VCaP (cell line): Measurements from ENCODE around the gene OR4C46.
"Not testable (repeated sequence)": the region's sequence is repeated elsewhere in the genome, so short reads cannot be mapped to it uniquely, and the experiment has no call there.

Source experiments
- H3K27ac ChIP-seq: fragments of 450-650 bp; 2 replicates; pipeline ENCODE4 v1.5.1; 2017
- CTCF ChIP-seq: fragments of 450-650 bp; conservative IDR thresholded peaks from 2 replicates; pipeline ENCODE4 v1.5.1; 2017; ENCODE audit warnings: mild to moderate bottlenecking, moderate library complexity

OR4C46 gene

DNA sequence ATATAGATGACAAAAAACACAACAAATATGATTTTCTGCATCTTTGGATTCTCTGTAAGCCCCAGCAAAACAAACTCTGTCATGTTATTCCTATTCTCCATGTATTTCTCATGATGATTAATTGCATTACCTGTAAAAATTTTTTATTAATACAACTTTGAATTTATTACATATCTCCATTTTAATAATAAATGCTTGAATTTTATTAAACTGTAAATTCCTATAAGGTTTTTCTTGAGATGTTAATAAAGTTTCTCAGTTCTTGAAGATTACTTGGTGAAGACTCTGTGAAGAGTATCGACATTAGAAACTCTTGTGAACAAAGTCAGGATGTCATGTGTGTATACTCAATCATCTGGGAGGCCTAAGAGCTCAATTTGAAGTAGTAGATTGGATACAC lies at the start of gene OR4C46:
Gene OR4C46, minus strand, starts transcription at position 101 of the 400 bp plus-strand sequence. Its CDS starts 0 bp downstream, at position 101.
- H3K27ac ChIP-seq = no peak within 1 kb of the TSS
- TF ChIP-seq CTCF = no peak

DNA sequence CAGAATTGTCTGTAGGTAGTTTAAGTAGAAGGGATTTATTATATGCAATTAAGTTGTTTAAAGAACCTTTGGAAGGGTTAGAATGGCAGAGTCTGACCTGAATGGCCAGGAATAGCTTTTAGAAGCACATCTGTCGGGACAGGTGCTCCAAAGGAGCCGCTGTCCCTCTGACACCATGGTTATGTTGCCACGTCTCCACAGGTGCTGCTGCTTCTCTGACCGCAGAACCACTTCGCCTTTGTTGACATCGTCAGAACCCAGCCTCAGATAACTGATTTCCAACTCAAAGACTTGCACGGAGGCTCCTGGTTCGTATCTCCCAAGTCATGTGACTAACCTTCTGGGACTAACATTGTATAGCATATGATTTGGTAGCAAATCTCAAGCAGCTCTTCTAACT lies 41.8 kb upstream of the OR4C46 start:
- not testable (repeated sequence) for H3K27ac ChIP-seq

- H3K27ac ChIP-seq = not testable (repeated sequence)
Measured at GRCh38 chr11:54561439-54561838, 42.4 kb downstream of the OR4C46 start.

- TF ChIP-seq CTCF = no peak
- no peak overlapping the region for H3K27ac ChIP-seq
Measured at GRCh38 chr11:54558919-54559318, 44.9 kb downstream of the OR4C46 start.

DNA sequence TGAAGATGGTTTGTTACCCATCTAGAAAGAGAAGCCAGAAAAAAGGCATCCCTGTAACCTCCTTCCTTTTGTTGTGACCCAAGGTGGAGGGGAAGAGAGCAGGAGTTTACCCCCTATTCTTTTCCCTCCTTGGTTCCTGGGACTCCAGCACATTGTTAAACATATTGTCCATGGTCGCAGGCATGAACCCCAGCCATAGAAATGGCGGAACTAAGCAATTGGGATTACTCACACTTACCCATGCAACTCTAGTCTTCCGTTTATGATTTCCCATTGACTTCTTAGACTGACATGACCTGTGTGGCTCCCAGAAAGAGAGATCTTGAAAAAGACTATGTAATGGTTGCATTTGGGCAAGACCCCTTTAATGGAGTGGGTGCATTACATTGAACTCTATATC lies 45.4 kb downstream of the OR4C46 start:
- no peak for TF ChIP-seq CTCF
- H3K27ac ChIP-seq = no peak overlapping the region
